HG03565 (cell line): ENCODE data around the gene ZNF581.

Experiments used
- ATAC-seq: cut with Tn5 transposase; IDR thresholded peaks from one replicate; pipeline ENCODE4 v1.9.1; 2021; ENCODE audit warnings: mild to moderate bottlenecking, moderate library complexity; ENCODE audit not compliant: unreplicated experiment

ZNF581 gene

DNA sequence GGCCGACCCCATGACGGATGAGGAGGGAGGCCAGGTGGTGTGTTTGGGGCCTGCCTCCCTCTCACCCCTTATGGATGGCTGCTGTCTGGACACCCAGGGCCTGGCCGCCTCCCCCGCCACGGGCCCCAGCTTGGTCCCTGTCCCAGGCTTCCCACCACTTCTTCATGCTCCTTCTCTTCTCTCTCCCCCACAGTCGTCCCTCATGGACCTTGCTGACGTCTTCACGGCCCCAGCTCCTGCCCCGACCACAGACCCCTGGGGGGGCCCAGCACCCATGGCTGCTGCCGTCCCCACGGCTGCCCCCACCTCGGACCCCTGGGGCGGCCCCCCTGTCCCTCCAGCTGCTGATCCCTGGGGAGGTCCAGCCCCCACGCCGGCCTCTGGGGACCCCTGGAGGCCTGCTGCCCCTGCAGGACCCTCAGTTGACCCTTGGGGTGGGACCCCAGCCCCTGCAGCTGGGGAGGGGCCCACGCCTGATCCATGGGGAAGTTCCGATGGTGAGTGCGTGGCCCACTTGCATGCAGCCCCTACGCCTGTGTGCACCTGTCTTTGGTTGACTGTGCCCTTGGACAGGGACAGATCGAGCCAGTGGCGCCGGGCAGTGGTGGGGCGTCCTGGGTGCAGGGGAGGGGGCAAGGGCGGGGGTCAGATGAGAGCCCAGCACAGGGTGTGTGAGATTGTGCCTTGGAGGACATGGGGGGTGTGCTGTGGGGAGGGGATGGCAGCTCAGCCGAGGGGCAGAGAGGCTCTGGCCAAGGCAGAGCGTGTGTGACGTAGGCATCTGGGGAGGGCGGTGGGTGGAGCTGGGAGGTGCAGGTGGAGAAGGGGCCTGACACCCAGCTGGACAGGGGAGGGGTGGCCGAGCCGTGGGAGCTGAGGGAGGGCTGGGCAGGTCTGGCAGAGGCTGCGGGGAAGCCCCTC lies 48.4 kb downstream of the ZNF581 start:
- no peak for ATAC-seq

DNA sequence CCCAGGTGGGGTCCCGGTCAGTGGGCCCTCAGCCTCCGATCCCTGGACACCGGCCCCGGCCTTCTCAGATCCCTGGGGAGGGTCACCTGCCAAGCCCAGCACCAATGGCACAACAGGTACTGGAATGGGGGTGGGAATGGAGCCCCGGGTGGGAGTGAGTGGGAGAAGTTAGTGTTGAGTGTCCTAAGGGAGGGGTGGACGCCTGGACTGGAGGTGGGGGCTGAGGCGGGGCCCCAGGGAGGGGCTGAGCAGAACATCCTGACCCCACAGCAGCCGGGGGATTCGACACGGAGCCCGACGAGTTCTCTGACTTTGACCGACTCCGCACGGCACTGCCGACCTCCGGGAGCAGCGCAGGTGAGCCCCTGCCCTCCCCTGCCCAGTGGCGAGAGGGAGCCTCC lies 49.2 kb downstream of the ZNF581 start:
- ATAC-seq: no peak

DNA sequence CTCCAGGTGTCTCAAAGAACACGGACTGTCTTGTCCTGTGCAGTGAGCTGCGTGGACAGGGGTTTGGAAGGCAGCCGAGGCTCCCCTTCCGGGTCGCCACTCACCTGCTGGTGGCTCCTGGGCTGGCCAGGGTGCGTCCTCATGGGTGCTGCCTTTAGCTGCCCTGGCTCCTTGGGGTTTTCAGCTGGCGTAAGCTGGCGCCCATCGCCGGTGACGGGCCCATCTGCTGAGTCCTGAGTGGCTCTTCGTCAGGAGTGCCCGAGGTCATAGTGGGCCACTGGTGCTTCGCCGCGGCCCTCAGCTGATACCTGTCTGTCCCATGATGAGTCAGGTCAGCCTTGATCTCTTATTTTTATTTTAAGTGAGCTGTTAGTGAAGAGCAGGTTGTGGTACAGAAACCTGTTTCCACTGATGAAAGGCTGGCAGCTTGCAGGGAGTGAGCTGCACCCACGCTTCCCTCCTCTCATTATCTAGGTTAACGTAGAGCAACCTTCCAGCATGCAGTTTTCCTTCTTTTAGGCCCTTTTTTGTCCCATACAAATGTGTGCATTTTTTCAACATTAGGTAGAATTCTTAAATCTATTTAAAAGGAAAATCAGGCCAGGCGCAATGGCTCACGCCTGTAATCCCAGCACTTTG lies 50.0 kb downstream of the ZNF581 start:
- no peak for ATAC-seq

DNA sequence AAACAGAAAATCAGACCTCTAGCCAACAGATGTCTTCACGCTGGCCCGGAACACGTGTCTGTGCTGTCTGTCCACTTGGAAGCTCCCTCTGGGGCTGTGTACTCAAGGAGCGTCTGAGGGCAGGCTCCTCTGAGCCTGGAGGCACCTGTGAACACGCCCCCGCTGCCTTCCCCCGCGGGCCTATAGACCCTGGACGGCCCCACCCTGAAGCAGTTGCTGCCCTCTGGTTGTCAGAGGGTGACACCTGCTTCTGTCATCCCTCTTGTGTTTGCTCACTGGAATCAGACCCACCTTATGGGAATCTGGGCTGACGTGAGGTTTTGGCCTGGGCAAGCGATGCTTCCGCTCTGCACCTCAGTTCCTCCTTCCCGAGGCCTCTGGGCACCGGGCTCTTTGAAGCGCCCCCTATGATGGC lies 50.8 kb downstream of the ZNF581 start:
- ATAC-seq: no peak

DNA sequence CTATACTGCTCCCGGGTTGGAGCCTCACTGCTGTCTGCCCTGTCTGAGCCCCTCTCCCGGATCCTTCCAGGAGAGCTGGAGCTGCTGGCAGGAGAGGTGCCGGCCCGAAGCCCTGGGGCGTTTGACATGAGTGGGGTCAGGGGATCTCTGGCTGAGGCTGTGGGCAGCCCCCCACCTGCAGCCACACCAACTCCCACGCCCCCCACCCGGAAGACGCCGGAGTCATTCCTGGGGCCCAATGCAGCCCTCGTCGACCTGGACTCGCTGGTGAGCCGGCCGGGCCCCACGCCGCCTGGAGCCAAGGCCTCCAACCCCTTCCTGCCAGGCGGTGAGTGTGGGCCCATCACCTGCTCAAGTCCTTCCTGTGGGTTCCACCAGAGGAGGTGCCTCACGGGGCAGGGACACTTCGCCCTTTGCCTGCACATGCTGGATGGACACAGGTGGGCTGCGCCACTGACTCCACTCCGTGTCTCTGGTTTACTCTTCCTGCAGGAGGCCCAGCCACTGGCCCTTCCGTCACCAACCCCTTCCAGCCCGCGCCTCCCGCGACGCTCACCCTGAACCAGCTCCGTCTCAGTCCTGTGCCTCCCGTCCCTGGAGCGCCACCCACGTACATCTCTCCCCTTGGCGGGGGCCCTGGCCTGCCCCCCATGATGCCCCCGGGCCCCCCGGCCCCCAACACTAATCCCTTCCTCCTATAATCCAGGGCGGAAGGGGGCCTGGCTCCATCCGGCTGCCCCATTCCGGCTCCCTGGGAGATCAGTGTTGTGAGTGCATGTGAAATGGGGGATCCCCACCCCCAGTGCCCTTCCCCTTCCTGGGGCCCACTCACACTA lies 51.4 kb downstream of the ZNF581 start:
- ATAC-seq: no peak
